SKM-1 (cell line): Measurements from ENCODE around the gene ARPIN.
A peak's percentile ranks its signal among the peaks of the same experiment; 100 is the strongest.
"Not testable (repeated sequence)": the region's sequence is repeated elsewhere in the genome, so short reads cannot be mapped to it uniquely, and the experiment has no call there.

Source experiments
- DNase-seq: peaks from one replicate; lab custom pipeline; 2025; ENCODE audit not compliant: unreplicated experiment; lab: John Stamatoyannopoulos, UW

The ARPIN gene

DNA sequence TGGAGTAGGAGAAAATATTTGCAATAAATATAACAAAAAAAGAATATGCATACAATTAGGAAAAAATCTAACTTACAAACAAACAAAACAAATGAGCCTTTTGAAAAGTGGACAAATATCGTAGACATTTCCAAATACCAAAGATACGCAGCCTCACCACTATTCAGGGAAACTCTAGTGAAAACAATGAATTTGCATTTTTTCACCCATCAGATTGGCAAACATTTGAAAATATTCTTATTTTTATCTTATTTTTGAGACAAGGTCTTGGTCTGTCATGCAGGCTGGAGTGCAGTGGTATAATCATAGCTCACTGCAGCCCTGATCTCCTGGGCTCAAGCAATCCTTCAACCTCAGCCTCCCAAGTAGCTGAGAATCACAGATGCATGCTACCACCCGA is 34.4 kb downstream of the ARPIN start:
- no peak for DNase-seq

DNA sequence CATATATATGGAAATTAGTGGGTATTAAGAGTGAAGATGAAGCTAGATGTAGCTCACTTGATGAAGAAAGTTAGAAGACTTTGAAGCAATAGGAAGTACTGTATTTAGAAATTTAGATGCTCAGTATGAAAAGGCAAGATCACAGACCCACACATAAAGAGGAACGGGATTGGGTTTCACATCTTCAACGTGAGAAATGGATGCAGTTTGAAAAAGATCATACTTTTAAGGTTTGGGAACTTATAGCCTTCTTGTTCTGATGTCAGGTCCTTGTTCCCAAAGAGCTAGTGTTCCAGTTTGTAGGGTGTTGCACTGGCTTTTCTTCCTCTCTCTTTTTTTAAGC is 35.7 kb downstream of the ARPIN start:
- DNase-seq: no peak

DNA sequence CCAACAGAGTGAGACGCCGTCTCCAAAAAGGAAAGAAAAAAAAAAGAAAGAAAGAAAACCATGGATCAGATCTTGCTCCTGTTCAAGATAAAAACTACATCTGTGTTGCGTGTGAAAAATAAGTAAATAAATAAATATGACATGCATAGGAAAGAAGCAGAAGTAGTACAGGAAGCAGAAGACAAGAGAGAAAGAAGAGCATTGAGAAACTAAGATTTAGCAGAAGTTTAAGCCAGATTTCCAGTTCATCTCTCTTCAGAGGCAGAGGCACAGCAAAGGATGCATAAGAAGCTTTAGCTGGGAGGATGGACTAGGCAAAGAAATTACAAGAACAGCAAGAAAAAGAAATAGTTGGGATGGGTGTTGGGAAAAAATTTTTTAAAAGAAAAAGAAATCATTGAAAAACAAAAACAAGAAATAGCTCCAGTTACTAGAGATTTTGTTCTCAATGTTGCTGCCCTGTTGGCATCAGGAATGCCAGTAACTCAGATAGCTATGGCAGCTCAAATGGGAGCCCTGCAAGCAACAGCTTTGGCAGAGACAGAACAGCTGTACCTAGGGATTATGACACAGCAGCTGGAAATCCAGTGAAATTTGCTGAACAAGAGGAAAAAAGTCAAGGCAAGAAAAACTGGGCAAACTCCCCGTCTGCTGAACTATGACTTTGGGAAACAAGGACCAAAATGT is 36.2 kb downstream of the ARPIN start:
- DNase-seq: no peak

DNA sequence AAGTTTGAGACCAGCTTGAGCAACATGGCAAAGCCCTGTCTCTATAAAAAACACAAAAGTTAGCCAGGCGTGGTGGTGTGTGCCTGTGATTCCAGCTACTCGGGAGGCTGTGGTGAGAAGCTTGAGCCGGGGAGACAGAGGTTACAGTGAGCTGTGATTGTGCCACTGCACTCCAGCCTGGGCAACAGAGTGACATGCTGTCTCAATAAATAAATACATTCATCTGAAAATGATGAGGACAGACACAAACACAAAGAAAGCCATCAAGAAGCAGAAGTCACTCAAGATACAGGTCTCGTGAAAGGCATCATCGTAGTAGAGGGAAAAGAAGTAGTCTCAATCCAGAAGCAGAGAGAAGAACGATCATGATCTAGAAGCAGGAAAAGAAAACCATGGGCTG is 37.0 kb downstream of the ARPIN start:
- DNase-seq: no peak

DNA sequence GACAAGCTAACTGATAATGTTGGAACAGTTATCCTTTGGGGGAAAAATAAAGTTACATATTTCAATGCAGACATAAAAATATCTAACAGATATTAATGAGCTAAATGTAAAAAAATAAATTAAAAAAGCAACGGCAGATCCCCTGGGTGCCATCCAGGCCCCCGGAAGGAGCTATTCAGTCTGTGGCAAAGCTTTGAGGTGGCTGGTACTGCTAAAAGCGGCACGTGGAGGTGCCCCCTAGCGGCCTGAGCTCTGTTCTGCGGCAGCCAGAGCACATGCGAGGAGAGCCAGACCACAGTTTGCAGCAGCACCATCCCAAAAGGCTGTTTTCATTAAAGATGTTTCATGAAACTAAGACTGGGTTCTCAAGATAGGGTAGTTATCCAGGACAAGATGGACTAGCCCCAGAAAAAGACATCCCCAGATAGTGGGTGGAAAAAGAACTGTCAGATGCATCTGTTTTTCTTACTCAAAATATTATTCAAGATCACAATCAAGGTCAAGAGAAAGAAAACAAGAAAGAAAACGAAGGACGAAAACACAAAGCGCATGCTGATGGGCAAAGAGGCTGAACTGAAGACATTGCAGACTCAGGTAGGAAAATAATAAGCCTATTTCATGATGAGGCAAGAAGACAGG is 37.7 kb downstream of the ARPIN start:
- DNase-seq: peak; percentile 63

DNA sequence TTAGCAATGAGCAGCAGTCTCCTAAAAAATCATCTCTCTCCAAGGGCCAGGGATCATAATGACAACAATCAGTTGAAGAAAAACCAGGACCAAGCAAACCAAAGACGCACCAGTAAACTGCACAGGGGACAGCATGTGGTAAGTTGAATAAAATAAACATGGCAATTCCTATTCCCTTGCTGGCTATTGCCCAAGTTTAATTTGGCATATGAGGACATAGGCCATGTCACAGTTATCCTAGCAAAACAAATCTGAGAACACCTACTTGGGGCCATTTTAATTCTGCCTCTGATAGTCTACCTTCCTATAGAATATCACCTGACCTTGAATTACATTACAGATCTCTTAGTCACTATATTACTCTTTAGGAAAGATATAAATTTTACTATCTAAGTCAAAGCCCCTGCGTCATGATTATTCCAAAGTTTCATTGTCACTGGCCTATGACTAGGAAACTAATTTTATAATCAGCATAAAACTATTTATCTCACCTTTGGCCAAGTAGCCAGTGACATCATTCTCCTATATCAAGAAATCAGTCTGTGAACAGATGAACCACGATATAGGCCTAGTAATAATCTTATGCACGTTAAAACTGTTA is 42.0 kb downstream of the ARPIN start:
- no peak for DNase-seq

DNA sequence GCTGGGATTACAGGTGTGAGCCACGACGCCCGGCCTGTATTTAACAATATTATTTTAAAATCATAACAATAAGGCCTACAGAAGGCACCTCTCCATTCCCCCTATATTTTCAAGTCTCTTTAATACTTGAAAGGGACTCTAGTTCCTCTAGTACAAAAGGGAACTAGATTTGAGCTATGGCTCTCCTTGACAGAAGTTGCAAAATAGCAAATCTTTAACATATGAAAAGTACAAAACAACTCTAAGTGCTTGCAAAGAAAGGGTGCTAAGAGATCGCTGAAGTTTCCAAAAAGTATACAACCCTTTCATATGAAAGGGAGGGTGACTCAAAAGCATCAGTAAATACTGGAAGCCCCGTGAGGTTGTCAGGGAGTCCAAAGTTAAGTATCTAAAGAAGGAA is 42.7 kb downstream of the ARPIN start:
- no peak for DNase-seq

DNA sequence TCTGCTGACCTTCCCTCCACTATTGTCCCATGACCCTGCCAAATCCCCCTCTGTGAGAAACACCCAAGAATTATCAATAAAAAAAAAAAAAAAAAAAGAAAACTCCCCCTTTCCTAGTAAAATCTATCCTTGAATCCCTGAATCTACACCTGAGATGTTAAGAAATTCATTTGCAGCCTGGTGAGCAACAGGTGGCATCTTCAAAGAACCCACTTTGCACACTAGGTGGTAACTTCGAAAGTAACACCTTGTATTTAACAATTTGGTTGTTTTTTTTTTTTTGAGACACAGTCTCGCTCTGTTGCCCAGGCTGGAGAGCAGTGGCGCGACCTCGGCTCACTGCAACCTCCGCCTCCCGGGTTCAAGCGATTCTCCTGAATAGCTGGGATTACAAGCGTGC is 43.3 kb downstream of the ARPIN start:
- not testable (repeated sequence) for DNase-seq

DNA sequence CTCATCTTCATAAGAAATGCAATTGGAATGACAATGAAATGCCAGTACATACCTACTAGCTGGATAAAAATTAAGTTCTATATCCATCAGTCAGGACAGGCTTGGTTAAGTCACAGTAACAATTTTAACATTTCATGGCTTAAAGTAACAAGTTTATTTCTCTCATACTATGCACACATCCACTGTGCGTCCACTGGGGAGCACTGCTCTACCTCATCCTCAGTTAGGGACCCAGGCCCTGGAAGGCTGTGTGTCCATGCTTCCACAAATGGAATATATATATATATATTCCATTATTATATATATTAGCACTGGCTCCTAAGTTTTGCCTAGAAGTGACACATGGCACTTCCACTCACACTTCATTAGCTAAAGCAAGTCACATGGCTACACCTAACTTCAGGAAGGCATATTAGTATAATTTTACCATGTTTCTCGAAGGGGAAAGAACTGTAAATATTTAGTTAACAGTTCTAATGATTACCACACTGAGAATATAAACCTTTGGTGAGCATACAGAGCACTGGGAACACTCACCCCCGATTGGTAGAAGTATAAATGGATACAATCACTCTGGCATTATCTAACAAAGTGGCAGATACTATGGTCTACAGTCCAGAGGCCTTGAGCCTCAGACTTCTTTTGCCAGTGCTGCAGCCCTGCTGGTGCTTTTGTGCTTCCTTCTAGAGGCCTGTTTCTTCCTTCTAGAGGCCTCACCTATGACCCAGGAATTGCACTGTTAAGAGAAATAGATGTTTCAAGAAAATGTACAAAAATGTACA is 47.6 kb downstream of the ARPIN start:
- no peak for DNase-seq

DNA sequence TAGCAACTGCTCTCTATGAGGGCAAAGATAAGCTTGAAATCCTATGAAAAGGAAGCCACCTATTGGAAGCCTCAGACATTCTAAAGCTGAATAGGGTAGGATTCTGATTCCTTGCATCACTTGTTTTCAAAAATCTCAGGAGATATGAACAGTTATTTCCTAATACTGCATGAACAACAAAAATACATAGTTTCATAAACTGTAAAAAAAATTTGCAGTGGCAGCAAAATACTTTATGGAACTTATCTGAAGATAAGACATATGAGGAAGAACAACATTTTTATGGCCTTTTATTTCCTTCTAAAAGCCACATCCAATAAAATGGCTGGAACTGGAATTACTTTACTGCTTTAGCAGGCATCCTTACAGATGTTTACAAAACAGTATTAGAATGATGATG is 48.8 kb downstream of the ARPIN start:
- DNase-seq: no peak

DNA sequence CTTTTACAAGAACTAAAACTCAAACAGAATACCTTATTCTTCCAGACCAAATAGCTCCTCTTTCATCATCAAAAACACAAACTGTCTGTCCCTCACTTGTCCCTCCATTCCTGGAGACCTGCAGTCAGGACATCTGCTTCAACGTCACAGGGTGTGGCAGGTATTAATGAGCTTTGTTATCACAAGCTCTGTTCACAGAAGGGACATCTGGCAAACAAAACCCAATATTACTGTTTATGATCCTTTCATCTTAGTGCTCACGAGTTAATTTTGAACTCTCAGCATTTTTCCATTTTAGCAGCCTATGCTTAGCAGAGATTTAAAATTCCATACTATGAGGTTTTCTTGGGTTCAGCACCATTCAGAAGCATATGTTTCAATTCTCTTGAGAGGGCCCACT is 51.9 kb downstream of the ARPIN start:
- DNase-seq: no peak

DNA sequence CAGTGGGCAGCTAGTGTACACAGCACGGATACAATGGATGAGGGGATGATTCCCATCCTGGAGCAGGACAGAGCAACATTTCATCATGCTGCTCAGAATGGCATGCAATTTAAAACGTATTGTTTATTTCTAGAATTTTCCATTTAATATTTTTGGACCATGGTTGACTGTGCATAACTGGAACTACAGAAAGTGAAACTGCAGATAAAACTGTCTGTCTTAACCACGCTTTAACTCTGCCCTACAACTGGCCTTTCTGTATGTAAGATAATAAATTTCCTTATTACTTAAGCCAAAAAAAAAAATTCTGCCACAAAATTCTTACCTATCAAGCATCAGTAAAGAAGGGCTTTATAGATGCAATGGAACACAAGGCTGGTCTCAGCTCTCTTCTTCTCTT is 52.3 kb downstream of the ARPIN start:
- no peak for DNase-seq

DNA sequence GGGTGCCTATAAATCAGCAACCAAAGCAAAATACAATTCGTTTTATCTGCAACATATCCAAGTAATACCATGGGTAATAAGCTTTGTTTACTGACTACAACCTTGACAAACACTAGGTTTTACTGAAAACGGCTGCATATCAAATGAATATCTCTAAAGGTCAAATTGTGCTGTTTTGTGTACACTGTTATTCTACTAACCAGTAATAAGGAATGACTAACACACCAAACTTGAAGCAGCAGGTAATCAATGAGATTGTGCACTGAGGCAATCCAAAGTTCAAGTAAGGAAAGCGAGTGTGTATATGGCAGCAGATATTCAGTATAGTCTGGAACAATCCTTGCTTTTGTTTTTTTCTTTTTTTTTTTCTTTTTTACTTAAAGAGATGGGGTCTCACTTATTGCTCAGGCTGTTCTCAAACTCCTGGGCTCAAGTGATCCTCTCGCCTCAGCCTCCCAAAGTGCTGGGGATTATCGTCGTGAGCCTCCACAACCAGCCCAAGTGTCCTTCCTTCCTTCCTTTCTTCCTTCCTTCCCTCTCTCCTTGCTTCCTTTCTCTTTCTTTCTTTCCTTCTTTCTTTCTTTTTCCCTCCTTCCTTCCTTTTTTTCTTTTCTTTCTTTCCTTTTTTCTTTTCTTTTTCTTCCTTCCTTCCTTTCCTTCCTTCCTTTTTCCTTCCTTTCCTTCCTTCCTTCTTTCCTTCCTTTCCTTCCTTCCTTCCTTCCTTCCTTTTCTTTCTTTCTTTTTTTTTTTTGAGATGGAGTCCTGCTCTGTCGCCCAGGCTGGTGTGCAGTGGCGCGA is 53.9 kb downstream of the ARPIN start:
- DNase-seq: no peak

DNA sequence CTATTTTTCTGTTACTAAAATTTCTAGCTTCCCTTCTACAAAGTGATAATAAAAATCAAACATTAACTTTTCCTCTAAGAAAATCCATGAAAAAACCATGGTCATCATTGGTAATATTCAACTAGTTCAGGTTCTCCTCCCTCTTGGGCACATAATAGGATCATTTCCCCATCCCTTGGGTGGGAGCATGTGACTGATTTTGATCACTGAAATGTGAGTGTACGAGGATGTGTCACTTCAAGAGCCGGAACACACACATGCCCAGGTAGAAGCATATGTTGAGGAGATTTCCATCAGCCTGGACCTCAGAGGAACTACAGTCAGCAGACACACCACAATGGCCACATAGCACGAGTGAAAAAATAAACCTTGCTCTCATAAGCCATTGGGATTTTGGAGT is 55.1 kb downstream of the ARPIN start:
- no peak for DNase-seq

DNA sequence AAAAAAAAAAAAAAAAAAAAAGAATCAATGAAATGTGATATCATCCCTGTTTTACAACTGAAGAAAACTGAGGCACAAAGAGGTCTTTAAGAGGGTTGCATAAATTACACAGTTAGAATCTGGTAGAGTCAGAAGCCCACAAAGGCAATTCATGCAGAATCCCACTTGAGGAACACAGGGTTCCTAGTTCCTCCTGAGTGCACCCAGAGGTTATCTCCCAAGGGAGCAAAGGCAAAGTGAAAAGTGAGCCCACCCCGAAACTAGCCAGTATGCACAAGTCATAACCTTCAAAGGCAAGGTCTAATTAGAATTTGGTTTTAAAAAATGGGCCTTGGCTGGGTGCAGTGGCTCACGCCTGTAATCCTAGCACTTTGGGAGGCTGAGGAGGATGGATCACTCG is 56.8 kb downstream of the ARPIN start:
- DNase-seq: no peak

DNA sequence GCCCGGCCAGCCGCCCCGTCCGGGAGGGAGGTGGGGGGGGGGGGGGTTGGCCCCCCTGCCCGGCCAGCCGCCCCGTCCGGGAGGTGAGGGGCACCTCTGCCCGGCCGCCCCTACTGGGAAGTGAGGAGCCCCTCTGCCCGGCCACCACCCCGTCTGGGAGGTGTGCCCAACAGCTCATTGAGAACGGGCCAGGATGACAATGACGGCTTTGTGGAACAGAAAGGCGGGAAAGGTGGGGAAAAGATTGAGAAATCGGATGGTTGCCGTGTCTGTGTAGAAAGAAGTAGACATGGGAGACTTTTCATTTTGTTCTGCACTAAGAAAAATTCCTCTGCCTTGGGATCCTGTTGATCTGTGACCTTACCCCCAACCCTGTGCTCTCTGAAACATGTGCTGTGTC is 57.9 kb downstream of the ARPIN start:
- DNase-seq: not testable (repeated sequence)

DNA sequence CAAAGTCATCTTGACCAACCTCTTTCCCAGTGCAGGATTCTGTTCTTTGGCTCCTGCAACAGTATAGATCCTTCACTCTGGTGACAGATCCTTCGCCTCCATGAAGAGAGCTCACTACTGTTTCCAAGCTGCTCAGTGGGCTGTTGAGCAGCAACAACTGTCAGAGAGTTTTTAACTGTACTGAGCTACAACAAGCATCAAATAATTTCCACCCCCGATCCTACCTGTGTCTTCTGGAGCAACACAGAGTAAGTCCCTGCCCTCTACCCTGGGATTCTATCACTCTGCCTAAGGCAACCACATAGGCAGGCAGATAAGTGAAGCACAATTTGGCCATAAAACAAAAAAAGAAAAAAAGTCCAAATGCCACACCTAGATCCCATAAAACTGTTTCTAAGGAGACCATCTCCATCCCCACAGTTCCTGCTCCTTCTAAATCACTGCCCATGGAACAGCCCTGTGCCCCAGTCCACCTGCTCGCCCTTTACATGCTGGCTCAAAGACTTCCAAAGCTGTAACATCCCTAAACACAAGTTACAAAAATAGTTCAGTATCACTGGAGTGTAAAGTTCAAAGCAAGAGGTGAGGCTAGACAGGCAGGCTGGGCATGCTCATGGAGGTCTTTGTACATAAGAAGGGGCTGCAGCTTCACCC is 60.3 kb downstream of the ARPIN start:
- no peak for DNase-seq

DNA sequence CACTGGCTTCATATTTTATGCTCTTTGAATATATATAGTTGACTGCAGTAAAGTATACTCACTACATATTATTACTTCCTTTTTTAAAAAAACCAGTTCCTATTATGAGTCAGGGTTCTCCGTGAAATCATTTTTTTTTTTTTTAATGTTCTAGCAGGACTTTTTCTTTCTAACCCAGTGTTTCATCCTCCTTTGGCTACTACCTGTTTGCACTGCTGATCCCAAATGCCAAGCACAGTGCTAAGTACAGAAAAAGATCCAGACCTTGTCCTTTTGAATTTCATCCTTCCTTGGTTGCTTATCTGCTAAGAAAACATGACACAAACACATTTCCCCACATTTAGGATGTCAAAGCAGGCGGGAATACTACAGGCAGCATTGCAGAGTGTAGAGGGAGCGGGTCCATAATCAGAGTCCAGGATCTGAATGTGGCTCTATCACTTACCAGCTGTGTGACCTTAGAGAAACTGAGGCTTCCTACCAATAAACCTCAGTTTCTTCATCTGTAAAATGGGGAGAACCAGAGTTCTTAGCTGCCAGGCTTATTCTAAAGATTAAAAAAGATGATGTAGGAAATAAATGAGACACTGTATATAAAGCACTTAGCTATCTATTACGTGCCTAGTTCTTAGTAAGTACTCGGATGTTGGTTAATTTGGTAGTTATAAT is 60.9 kb downstream of the ARPIN start:
- DNase-seq: peak; percentile 9

DNA sequence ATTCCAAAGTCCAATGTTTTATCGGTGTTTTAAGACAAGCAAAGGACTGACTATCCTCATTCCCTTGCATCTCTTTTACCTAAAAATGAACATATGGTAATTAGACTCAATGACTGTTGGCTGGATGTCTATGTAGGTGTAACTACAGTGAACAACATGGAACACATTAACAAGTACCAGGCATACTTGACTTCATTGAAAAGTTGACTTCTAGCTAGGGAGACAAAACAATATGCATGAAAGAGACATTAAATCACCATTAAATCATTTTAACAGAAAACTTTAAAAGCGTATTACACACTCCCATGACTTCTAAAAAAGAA is 63.8 kb downstream of the ARPIN start:
- DNase-seq: no peak

DNA sequence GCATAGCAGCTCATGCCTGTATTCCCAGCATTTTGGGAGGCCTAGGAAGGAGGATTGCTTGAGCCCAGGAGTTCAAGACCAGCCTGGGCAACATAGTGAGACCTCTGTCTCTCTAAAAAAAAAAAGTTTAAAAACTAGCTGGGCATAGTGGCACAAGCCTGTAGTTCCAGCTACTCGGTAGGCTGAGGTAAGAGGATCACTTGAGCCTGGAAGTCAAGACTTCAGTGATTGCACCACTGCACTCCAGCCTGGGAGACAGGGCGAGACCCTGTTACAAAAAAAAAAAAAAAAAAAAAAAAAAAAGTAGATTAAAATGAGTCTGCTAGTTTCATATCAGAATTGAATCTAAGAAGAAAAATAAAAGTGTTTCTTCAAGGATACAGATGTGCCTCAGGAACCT is 65.7 kb downstream of the ARPIN start:
- no peak for DNase-seq
